Measurements from ENCODE around the gene ELOF1.
A peak's percentile ranks its signal among the peaks of the same experiment; 100 is the strongest.

Gene ELOF1

GRCh38 chr19:11550265-11550664 lies 8.8 kb downstream of the ELOF1 start:
- no peaks in the 10 kb centered on the region for H3K9me3 ChIP-seq (ENCODE audit: control insufficient read depth, insufficient read depth, low read depth, low read length)
- no peak overlapping the region for H3K27ac ChIP-seq (ENCODE audit: extremely low read depth, low read depth, low read length)
- H3K36me3 ChIP-seq (ENCODE audit: control insufficient read depth in 2 of 2, insufficient read depth in 1 of 2, low read length in 2 of 2), result peaks cover 0 to 31% of the 10 kb centered on the region in 2 experiments; a peak in 2 of 3 replicates
- CTCF ChIA-PET, result interaction anchor here (0.9 kb wide), 1 partner anchor 14 kb away, joined by 4 read pairs; no protein-coding TSS in a partner anchor
- H3K4me3 ChIP-seq (ENCODE audit: low read depth, low read length), result no peak overlapping the region
- TF ChIP-seq ZNF155 (tag by site-specific recombination; IDR thresholded peaks at IDR 0.05) (no peak), ZNF600 (tag by site-specific recombination; IDR thresholded peaks at IDR 0.05) (0 out of 2 replicates have a peak, but pooled peaks have one; percentile 15), ZNF596 (tag by site-specific recombination; IDR thresholded peaks at IDR 0.05) (no peak), ZNF555 (tag by site-specific recombination; conservative IDR thresholded peaks at IDR 0.05) (no peak), ZNF292 (tag by site-specific recombination; IDR thresholded peaks at IDR 0.05; ENCODE audit: borderline replicate concordance, low read depth) (no peak)
- no peaks in the 10 kb centered on the region for H3K4me1 ChIP-seq (ENCODE audit: control insufficient read depth, insufficient read depth, low read length)
- POLR2A ChIA-PET, result interaction anchor here (0.7 kb wide), 1 partner anchor 11 kb away, joined by 3 read pairs; no protein-coding TSS in a partner anchor

- Histone ChIP-seq H3K36me3 (ENCODE audit: control insufficient read depth in 2 of 2, insufficient read depth in 1 of 2, low read length in 2 of 2) (peaks cover 0 to 26% of the 10 kb centered on the region in 2 experiments; a peak in 2 of 3 replicates), H3K27ac (ENCODE audit: extremely low read depth, low read depth, low read length) (no peak overlapping the region), H3K4me3 (ENCODE audit: low read depth, low read length) (no peak overlapping the region), H3K4me1 (ENCODE audit: control insufficient read depth, insufficient read depth, low read length) (no peaks in the 10 kb centered on the region), H3K9me3 (ENCODE audit: control insufficient read depth, insufficient read depth, low read depth, low read length) (no peaks in the 10 kb centered on the region)
- POLR2A ChIA-PET, result interaction anchor here (1.6 kb wide), 1 partner anchor 9 kb away, joined by 6 read pairs; the partner anchor contains the start of gene ELOF1
- CTCF ChIA-PET, result interaction anchor here (0.5 kb wide), 1 partner anchor 11 kb away, joined by 3 read pairs; no protein-coding TSS in a partner anchor
- TF ChIP-seq ZNF175 (tag by site-specific recombination; IDR thresholded peaks at IDR 0.05), result no peak
- peak; percentile 45; the same call in 1 of the 2 replicates for TF ChIP-seq HIC1 (tag by site-specific recombination; IDR thresholded peaks at IDR 0.05)
- no peak for TF ChIP-seq ZNF26 (tag by site-specific recombination; IDR thresholded peaks at IDR 0.05)
Observed at GRCh38 chr19:11549386-11549953, 9.6 kb downstream of the ELOF1 start.

- Histone ChIP-seq H3K4me3 (ENCODE audit: low read depth, low read length) (no peak overlapping the region), H3K27ac (ENCODE audit: extremely low read depth, low read depth, low read length) (no peak overlapping the region), H3K4me1 (ENCODE audit: control insufficient read depth, insufficient read depth, low read length) (no peaks in the 10 kb centered on the region), H3K36me3 (ENCODE audit: control insufficient read depth in 2 of 2, insufficient read depth in 1 of 2, low read length in 2 of 2) (peaks cover 0 to 12% of the 10 kb centered on the region in 2 experiments; a peak in 2 of 3 replicates), H3K9me3 (ENCODE audit: control insufficient read depth, insufficient read depth, low read depth, low read length) (no peaks in the 10 kb centered on the region)
- POLR2A ChIA-PET, result interaction anchor here (0.5 to 2.6 kb wide), 3 partner anchors 10 to 21 kb away, joined by 3 to 9 read pairs (median 6); partner anchors contain the start of gene ELOF1
- CTCF ChIA-PET, result no interaction called here
- TF ChIP-seq ZNF645 (tag by site-specific recombination; IDR thresholded peaks at IDR 0.05), result no peak
- no peak for TF ChIP-seq ZNF585B (tag by site-specific recombination; IDR thresholded peaks at IDR 0.05)
- no peak for TF ChIP-seq ZNF24 (tag by site-specific recombination; IDR thresholded peaks at IDR 0.05)
- no peak for TF ChIP-seq ZXDB (tag by site-specific recombination; IDR thresholded peaks at IDR 0.05)
- no peak for TF ChIP-seq ZNF677 (tag by site-specific recombination; IDR thresholded peaks at IDR 0.05)
- no peak for TF ChIP-seq ZNF292 (tag by site-specific recombination; IDR thresholded peaks at IDR 0.05; ENCODE audit: borderline replicate concordance, low read depth)
- no peak for TF ChIP-seq ZNF629 (tag by site-specific recombination; IDR thresholded peaks at IDR 0.05)
- TF ChIP-seq TSHZ1 (tag by site-specific recombination; IDR thresholded peaks at IDR 0.05; ENCODE audit: borderline replicate concordance), result no peak
- no peak for TF ChIP-seq ZNF184 (tag by site-specific recombination; IDR thresholded peaks at IDR 0.05)
- no peak for TF ChIP-seq HIC1 (tag by site-specific recombination; IDR thresholded peaks at IDR 0.05)
- no peak for TF ChIP-seq ZNF521 (tag by site-specific recombination; IDR thresholded peaks at IDR 0.05)
Observed at GRCh38 chr19:11547929-11548700, 10.9 kb downstream of the ELOF1 start.
